Endothelial cell of umbilical vein (primary cell): ENCODE results near the gene PTN. TPM values are rescaled to one million over a fixed set of nuclear protein-coding genes. Genes with fewer than 3 reads are reported as not detected.

Source experiments
- BruUV-seq: library from RNA; stranded (reverse); fragments of 400-500 nt; replicated peaks from 2 replicates; lab custom pipeline; 2021; lab: Mats Ljungman, UMichigan
- CTCF ChIA-PET: fragments of 300-600, 350-600 bp; sonication (Branson Sonifier 250); formaldehyde crosslinking; loops from one replicate; lab custom pipeline; 2021; ENCODE audit warnings: antibody characterized with exemption, inconsistent platforms; lab: Charles Lee
- POLR2A ChIA-PET: fragments of 300-600, 350-600 bp; sonication (Branson Sonifier 250); formaldehyde crosslinking; loops from one replicate; lab custom pipeline; 2021; ENCODE audit warnings: antibody characterized with exemption, inconsistent platforms; lab: Charles Lee
- DNase-seq: peaks from one replicate; pipeline ENCODE4 v3.0.0-alpha.2; 2011; ENCODE audit warnings: low read depth, low spot score
- FAIRE-seq: peaks from 2 replicates; lab custom pipeline; 2011; peaks lifted over from hg19 to GRCh38; lab: Jason Lieb, UNC
- H2AFZ ChIP-seq: 2 replicates; pipeline ENCODE4 v1.6.0; 2012; ENCODE audit warnings: low read depth, low read length, control low read depth, inconsistent platforms
- H3K27ac ChIP-seq: 2 replicates; pipeline ENCODE4 v1.5.1; 2011; ENCODE audit warnings: low read depth, mild to moderate bottlenecking, control low read depth, low read length, moderate library complexity; ENCODE audit not compliant: insufficient read depth
- H3K27me3 ChIP-seq, 2 experiments: 2 replicates each; pipeline versions ENCODE4 v1.6.0 to v1.6.1; 2011; ENCODE audit warnings: low read length in 2 of 2, mixed read lengths in 1 of 2; ENCODE audit not compliant: control insufficient read depth in 2 of 2, insufficient read depth in 2 of 2
- H3K36me3 ChIP-seq, 2 experiments: 2 replicates in 1 of 2; 3 replicates in 1 of 2; pipeline ENCODE4 v1.5.1; 2011; ENCODE audit warnings: low read length in 2 of 2, mild to moderate bottlenecking in 1 of 2, moderate library complexity in 1 of 2; ENCODE audit not compliant: control insufficient read depth in 2 of 2, insufficient read depth in 2 of 2; ENCODE audit errors: extremely low read depth in 1 of 2
- H3K4me1 ChIP-seq: 3 replicates; pipeline ENCODE4 v1.5.1; 2011; ENCODE audit warnings: mild to moderate bottlenecking, low read length; ENCODE audit not compliant: control insufficient read depth, insufficient read depth; ENCODE audit errors: extremely low read depth
- H3K4me2 ChIP-seq: 2 replicates; pipeline ENCODE4 v1.6.1; 2011; ENCODE audit warnings: low read length, control low read depth, mixed read lengths; ENCODE audit not compliant: insufficient read depth
- H3K4me3 ChIP-seq, 3 experiments: fragments of 200-600 bp in 1 of 3; sonication (generic), shearing (Covaris generic) in 1 of 3; replicated peaks in 1 of 3; 2 replicates each; pipeline ENCODE4 v1.5.1; 2011 to 2016; ENCODE audit warnings: control low read depth in 3 of 3, low read length in 3 of 3, mild to moderate bottlenecking in 2 of 3, inconsistent platforms in 1 of 3, low read depth in 1 of 3, moderate library complexity in 1 of 3; ENCODE audit not compliant: insufficient read depth in 1 of 3
- H3K79me2 ChIP-seq: 2 replicates; pipeline ENCODE4 v1.6.0; 2012; ENCODE audit warnings: low read length, inconsistent platforms; ENCODE audit not compliant: control insufficient read depth, insufficient read depth
- H3K9ac ChIP-seq: replicated peaks from 2 replicates; pipeline ENCODE3; 2011; ENCODE audit warnings: low read length, control low read depth; ENCODE audit not compliant: insufficient read depth; ENCODE audit errors: extremely low read depth
- H3K9me1 ChIP-seq: replicated peaks from 3 replicates; pipeline ENCODE4 v1.6.0; 2011; ENCODE audit warnings: mild to moderate bottlenecking, low read length; ENCODE audit not compliant: control insufficient read depth, insufficient read depth; ENCODE audit errors: extremely low read depth
- H3K9me3 ChIP-seq: replicated peaks from 2 replicates; pipeline ENCODE4 v1.5.1; 2012; ENCODE audit warnings: low read length, inconsistent platforms; ENCODE audit not compliant: control insufficient read depth, insufficient read depth
- H4K20me1 ChIP-seq: replicated peaks from 2 replicates; pipeline ENCODE3; 2011; ENCODE audit warnings: mild to moderate bottlenecking, low read length; ENCODE audit not compliant: control insufficient read depth, insufficient read depth; ENCODE audit errors: extremely low read depth
- CTCF ChIP-seq, 2 donors: IDR thresholded peaks; 1 replicate in 1 of 2; 2 replicates in 1 of 2; pipeline ENCODE4 v1.5.1; 2011; ENCODE audit warnings: low read length in 2 of 2, mild to moderate bottlenecking in 2 of 2, moderate library complexity in 2 of 2, control low read depth in 1 of 2, inconsistent platforms in 1 of 2, low read depth in 1 of 2; ENCODE audit not compliant: insufficient read depth in 1 of 2; ENCODE audit errors: extremely low read depth in 1 of 2
- EZH2 ChIP-seq: IDR thresholded peaks from 2 replicates; pipeline ENCODE4 v1.6.1; 2012; ENCODE audit warnings: borderline replicate concordance, low read depth, mild to moderate bottlenecking, moderate library complexity, low read length, inconsistent platforms; ENCODE audit not compliant: severe bottlenecking
- FOS ChIP-seq: IDR thresholded peaks from 2 replicates; pipeline ENCODE4 v1.6.1; 2011; ENCODE audit warnings: mild to moderate bottlenecking, low read length, moderate library complexity, borderline replicate concordance; ENCODE audit not compliant: insufficient read depth
- GATA2 ChIP-seq: IDR thresholded peaks from 2 replicates; pipeline ENCODE4 v1.7.0; 2011; ENCODE audit warnings: low read depth, mild to moderate bottlenecking, moderate library complexity, mixed read lengths, low read length; ENCODE audit not compliant: insufficient read length, insufficient read depth
- JUN ChIP-seq: IDR thresholded peaks from 2 replicates; pipeline ENCODE4 v1.6.1; 2011; ENCODE audit warnings: borderline replicate concordance, low read depth; ENCODE audit not compliant: insufficient read length, insufficient read depth
- MAX ChIP-seq: IDR thresholded peaks from 2 replicates; pipeline ENCODE4 v1.6.1; 2011; ENCODE audit not compliant: insufficient read depth, insufficient read length
- MYC ChIP-seq: IDR thresholded peaks from one replicate; pipeline ENCODE4 v1.6.1; 2011; ENCODE audit warnings: mild to moderate bottlenecking, low read depth, low read length
- POLR2A ChIP-seq: IDR thresholded peaks from 2 replicates; pipeline ENCODE4 v1.6.1; 2012; ENCODE audit warnings: low read depth, mild to moderate bottlenecking, control low read depth, low read length
- POLR2AphosphoS5 ChIP-seq: IDR thresholded peaks from 2 replicates; pipeline ENCODE4 v1.6.1; 2012; ENCODE audit warnings: low read depth, mild to moderate bottlenecking, control low read depth, low read length, moderate library complexity; ENCODE audit not compliant: insufficient read depth
- dilution Hi-C: fragments of 300-500 bp; cut with MboI; formaldehyde crosslinking; loops from one replicate; pipeline ENCODE4 v1.15.0; 2019; ENCODE audit warnings: low sequenced_read_pairs; ENCODE audit not compliant: extremely low pct_ligation_motif_present
- intact Hi-C: fragments of 100-400 bp; cut with micrococcal nuclease; formaldehyde crosslinking; loops from one replicate; pipeline ENCODE4 v1.10.0; 2022
- polyA plus RNA-seq, 4 experiments: library from polyadenylated mRNA; depleted of rRNA in 3 of 4; stranded (reverse) in 3 of 4; unstranded in 1 of 4; fragments of >200 nt; gene quantifications; 2 replicates each; pipeline versions ENCODE4 v1.2.1 to v1.2.3, GENCODE V29; 2011 to 2012; ENCODE audit warnings: missing spikeins in 1 of 4
- total RNA-seq: library from RNA; stranded (reverse); gene quantifications from 2 replicates; pipeline ENCODE4 v1.2.3, GENCODE V29; 2021

PTN gene
- total and polyA plus RNA-seq, 2 donors (not counting 3 experiments of a cell fraction or from before 2014, with no cell fraction given), result 0.07 TPM; not detected in 1

- no peak overlapping the region for H3K27ac ChIP-seq
- H3K36me3 ChIP-seq, result no peaks in the 10 kb centered on the region
- ChIA-PET POLR2A (no interaction called here), CTCF (no interaction called here)
- H3K4me3 ChIP-seq, result no peak overlapping the region
- H3K9ac ChIP-seq, result no peak overlapping the region
- no peaks in the 10 kb centered on the region for H3K27me3 ChIP-seq
- intact Hi-C loops, result no loop called here
- BruUV-seq, result no TSS peak
- H3K4me2 ChIP-seq, result no peak overlapping the region
- H2AFZ ChIP-seq, result no peak overlapping the region
- no peaks in the 10 kb centered on the region for H3K79me2 ChIP-seq
- H3K9me3 ChIP-seq, result no peaks in the 10 kb centered on the region
- H4K20me1 ChIP-seq, result no peaks in the 10 kb centered on the region
- FAIRE-seq (no peak), DNase-seq (no peak)
- dilution Hi-C loops, result no loop called here
- H3K4me1 ChIP-seq, result no peaks in the 10 kb centered on the region
- no peaks in the 10 kb centered on the region for H3K9me1 ChIP-seq
- TF ChIP-seq MAX, result no peak
- TF ChIP-seq FOS, result no peak
- TF ChIP-seq JUN, result no peak
- no peak for TF ChIP-seq GATA2
- no peak for TF ChIP-seq POLR2A
- no peak for TF ChIP-seq POLR2AphosphoS5
- TF ChIP-seq CTCF (IDR thresholded peaks at IDR 0.05; ENCODE audit: extremely low read depth in 1 of 2, insufficient read depth in 1 of 2, low read depth in 1 of 2, low read length in 2 of 2), result no peak
- TF ChIP-seq EZH2, result no peak
- no peak for TF ChIP-seq MYC
Observed at GRCh38 chr7:137313201-137313600, 30.3 kb downstream of the PTN start.
